Measurements from ENCODE around the gene KLHDC4.

KLHDC4 gene

GRCh38 chr16:87697256-87697655, 68.5 kb downstream of the KLHDC4 start:
- no peak for DNase-seq

DNA sequence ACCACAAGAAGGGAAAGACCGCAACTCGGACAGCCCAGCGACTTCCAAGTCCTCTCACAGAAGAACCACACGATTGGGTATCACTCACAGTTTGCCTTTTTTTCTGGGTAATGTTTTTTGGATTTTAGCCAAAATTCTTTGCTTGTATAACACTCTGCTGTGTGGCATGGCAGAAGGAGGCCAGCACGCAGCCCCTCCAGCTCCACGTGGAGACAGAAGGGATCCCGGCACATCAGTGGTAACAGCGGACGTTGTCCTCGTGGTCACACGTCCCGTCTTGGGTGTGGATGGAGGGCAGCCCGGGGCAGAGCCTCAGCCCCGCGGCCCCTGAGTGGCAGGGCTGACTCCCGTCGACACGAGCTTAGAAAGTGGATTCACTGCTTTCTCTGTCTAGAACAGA, 69.1 kb downstream of the KLHDC4 start:
- DNase-seq: no peak

DNA sequence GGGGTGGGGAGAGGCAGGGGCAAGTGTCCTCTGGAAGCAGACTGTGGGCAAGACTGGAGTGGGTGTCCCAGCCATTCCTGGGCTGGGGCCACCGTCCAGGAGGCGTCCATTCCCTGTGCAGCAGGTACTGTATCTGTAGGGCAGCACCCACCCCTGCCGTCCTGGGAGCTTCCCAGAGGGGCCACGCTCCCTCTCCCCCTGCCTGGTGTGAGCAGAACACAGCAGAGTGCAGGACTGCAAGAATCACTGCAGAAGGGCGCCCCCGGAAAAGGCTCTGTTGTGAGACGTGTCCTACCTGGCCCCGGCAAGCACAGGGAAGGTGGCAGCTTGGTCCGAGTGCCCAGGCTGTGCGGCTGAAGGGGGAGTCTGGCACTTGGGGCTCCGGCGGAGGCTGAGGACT, 70.3 kb downstream of the KLHDC4 start:
- DNase-seq: no peak

DNA sequence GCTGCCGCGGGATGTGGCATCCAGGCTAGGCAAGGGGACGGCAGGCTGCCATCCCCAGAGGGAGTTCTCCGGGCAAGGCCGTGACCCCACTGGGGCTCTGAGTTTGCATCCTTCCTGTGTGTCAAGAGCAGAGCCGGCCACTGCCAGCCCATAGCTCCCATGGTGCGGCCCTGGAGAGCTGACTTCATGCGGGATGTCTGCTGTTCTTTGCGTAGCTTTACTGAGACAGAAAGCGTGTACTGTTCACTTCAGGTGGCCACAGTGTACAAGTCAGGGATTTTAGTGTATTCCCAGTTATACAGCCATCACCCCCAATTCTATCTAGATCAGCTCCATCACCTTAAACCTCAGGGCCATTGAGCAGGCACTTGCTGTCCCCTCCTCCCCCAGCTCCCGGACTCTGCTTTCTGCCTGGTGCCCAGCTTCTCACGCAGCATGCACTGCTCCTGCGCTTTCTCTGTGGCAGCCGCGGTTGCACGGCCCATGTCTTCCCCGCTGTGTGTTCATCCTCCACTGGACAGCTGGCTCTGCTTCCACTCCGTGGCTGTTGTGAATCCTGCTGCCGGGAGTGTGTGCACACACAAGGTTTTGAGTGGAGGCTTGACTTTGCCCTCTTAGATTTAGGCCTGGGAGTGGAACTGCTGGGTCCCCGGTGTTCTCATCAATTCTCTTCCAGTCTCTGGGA, 71.2 kb downstream of the KLHDC4 start:
- no peak for DNase-seq

GRCh38 chr16:87693827-87694226, 72.0 kb downstream of the KLHDC4 start:
- DNase-seq: no peak

GRCh38 chr16:87692756-87693155, 73.0 kb downstream of the KLHDC4 start:
- DNase-seq: no peak

DNA sequence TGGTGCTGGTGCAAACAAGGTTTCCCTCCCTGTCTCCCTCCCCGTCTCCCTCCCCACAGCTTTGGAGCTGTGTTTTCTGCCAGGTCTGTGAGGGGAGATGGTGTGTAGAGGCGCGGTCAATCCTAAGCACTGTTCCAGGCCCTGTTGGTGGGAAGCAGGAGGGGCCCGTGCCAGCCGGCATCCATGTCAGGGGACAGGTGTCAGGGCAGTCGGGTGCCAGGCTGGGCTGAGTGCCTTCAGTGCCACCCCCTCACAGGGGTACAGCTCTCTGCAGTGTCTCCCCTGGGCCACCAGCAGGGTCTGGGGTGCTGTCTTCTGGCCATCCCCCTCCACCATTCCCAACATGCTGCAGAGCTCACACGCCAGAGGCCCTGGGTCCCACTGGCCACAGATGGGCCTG, 73.6 kb downstream of the KLHDC4 start:
- no peak for DNase-seq

DNA sequence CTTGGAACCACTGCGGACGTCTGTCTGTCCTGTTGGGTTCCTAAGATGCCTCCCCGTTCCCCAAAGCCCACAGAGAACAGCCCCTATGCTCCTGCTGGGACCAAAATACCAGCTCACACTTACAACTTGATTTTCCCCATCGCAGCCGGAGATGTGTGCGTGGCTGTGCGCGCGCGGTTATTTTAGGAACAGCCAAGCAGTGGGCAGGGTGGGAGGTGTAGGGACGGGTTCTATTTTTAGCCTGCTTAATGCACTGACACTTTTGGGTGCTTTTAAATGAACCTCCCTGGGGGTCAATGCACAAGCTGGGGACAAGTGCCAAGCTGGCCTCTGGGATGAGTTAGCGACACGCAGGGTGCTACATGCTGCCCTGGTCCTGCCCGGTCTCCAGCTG, 74.1 kb downstream of the KLHDC4 start:
- no peak for DNase-seq

DNA sequence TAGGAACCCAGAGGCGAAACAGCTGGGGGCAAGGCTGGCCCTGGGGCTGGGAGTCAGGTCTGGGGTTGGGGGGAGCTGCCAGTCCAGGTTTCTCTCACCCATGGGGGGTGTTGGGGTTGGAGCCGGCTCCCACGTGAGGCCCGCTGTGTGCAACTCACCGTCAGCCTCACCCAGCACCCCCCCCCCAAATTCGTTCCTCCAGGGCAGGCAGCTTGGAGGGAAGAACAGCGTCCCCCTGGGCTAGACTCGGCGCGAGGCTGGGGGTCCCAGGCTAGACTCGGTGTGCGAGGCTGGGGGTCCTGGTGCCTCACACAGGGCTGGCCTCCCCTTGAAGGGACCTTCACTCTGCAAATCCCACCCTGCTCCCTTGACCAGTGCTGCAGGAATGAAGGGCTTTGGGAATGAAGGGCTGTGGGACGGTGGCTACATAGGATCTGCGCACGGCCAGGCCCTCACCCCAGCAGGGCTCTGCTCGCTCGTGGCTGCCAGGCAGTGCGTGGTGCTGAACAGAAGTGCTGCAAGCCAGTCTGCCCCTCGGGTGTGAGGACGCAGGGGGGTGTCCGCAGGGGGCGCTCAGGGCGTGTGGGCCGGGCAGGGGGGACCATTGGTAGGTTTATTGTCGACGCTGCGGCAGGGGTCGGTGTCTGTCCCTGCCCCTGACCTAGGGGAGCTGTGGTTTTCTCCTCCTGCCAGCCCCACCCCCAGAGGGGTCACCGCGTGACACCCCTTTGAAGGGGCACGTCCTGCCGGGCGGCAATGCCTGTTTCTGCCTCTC, 74.7 kb downstream of the KLHDC4 start:
- no peak for DNase-seq

DNA sequence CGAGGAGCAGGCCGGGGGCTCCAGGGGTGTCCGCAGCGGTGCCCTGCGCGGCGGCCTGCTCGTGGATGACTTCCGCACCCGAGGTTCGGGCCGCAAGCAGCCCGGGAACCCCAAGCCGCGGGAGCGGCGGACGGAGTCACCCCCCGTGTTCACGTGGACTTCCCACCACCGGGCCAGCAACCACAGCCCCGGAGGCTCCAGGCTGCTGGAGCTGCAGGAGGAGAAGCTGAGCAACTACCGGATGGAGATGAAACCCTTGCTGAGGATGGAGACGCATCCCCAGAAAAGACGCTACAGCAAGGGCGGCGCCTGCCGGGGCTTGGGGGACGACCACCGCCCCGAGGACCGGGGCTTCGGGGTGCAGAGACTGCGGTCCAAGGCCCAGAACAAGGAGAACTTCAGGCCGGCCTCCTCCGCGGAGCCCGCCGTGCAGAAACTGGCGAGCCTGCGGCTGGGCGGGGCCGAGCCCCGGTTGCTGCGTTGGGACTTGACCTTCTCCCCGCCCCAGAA, 75.8 kb downstream of the KLHDC4 start:
- DNase-seq: no peak

DNA sequence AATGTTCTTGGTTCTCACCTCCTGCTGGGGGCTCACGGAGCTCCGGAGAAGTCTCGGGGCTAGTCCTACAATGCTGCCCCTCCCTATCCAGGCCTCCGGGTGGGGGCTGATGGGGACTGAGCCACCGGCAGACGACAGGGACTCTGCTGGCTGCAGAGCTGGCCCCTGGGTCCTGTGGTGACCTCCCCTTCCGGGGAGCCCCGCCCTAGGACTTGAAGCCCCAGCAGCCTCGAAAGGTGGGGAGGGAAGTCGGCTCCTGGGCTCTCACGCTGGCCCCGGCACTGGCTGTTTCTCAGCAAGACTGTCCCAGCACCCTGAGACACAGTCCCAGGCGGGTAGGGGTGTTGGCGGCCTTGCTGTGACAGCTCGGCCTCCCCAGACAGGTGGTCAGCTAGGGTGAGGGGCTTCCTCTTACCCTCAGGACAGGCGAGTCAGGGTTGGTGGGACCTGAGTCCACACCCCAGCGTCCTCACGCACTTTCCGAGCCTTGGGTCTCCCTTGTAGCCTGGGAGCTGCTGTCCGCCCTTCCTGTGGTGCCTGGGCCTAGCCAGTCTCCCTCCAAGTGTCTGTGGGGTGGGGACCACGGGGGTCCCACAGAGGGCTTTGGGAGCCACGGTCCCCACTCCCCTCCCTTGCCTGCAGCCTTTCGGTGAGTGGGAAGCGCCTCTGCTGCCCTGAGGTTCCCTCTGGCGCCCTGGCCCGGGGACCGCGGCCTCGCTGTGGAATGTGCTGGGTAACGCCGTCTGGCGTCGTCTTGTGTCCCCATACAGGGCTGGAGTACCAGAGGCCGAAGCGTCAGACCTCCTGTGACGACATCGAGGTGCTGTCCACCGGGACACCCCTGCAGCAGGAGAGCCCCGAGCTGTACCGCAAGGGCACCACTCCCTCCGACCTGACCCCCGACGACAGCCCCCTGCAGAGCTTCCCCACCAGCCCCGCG, 76.6 kb downstream of the KLHDC4 start:
- no peak for DNase-seq

DNA sequence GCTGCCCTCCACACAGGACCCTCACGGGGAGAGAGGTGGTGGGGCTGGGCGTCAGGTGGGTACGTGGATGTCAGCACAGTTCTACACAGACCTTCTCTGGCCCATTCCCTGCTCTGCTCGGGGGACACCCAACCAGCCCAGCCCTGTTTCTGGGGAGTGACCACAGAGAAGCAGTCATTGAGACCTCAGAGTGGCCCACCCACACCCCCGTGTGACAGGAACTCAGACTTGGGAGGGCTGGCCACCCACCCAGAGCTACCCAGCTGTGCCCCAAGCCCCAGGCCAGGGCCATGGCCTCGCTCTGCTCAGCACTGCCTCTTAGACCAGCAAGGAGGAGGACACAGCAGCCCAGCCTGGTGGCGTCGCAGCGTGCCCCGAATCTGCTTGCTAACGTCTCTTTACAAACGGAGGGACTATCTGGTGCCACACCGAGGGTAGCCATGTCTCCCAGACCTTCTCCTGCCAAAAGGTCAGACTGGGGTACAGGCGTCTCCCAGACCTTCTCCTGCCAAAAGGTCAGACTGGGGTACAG, 77.7 kb downstream of the KLHDC4 start:
- DNase-seq: no peak

GRCh38 chr16:87687126-87687910, 78.5 kb downstream of the KLHDC4 start:
- DNase-seq: no peak

DNA sequence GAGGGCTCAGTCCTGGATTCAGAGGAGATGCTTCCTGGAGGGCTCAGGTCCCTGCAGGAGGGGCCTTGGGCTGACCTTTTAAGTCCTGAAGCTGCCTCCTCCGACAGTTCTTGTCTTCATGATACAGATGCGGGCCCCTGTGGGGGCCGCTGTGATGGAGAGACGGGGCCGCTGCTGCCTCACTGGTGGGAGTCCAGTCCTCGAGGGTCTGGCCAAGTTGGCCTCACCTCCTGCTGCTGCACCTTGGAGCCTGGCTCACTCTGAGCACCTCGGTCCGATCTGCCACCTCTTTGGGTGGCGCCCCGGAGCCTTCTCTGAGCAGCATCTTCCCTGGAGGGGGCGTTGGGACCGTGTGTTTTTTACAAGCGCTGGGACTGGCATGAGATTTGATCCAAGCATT, 79.1 kb downstream of the KLHDC4 start:
- no peak for DNase-seq

DNA sequence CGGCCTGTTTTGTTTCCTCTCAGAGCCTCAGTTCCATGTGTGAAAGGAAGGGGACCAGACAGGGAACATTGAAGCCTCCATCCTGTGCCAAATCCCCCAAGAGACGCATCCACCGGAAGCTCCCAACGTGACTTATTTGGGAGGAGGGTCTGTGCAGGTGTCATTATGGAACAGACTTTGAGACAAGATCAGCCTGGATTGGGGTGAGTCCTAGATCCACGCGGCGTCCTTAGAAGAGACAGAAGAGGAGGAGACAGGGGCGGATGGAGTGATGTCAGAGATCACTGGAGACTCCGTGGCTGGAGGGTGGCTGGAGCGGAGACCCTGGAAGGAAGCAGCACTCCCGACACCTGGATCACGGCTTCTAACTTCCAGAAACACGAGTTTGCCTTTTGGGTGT, 80.0 kb downstream of the KLHDC4 start:
- no peak for DNase-seq

DNA sequence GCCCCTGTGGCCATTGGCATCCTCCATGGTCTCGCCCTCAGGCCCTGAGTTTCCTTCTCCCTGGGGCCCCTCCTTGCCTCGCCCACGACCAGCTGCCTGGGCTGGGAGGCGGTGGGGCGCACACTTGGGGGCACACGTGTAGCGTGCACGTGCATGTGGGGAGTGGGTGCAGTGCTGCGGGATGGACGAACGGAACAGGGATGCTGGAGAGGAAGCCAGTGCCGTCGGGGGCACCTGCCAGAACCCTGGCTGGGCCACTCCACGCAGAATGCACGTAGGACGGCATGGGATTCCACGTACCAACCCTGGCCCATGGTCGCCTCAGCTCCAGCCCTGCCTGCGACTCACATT, 80.4 kb downstream of the KLHDC4 start:
- no peak for DNase-seq

GRCh38 chr16:87684711-87685404, 80.9 kb downstream of the KLHDC4 start:
- no peak for DNase-seq

DNA sequence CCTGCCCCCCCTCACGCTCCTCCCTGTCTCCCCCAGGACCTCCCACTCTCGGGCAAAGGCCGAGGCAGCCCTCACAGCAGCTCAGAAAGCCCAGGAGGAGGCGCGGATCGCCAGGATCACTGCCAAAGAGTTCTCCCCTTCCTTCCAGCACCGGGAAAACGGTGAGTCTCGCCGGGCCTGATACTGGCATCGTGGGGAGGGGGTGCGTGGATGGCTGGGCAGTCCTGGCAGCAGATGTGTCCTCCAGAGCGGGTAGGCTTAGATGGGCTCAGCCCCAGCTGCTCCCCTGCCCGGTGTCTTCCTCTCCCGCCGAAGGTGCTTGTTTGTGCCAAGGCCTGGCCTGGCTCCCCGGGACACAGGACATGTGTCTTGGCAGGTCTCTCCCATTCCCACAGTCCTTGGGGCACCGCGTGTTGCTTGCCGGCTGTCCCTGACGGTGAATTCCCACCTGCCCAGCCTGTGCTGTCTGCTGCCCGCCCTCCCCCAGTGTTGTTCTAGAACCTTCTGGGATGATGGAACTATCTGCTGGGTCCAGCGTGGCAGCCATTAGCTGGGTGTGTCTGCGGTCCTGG, 81.6 kb downstream of the KLHDC4 start:
- DNase-seq: no peak

DNA sequence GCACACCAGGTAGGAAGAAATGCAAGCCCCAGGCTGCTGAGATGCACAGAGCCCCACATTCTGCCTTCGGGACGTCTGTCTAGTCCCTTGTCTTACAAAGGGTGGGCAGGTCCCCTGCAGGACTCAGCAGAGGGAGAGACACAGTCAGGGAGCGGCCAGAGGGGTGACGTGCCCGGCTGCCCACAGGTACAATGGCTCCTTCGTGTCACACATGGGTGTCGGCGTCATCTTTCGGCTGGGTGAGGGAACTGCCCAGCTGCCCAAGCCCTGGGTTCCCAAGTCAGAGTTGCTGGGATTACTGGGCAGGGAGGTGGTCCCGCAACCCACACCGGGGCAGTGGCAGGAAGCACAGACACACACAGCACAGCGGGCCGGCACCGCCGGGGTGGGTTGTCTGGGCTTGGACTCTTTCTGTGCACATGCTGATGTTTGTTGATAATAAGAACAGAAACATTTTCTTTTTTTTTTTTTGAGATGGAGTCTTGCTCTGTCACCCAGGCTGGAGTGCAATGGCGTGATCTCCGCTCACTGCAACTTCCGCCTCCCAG, 82.9 kb downstream of the KLHDC4 start:
- no peak for DNase-seq

DNA sequence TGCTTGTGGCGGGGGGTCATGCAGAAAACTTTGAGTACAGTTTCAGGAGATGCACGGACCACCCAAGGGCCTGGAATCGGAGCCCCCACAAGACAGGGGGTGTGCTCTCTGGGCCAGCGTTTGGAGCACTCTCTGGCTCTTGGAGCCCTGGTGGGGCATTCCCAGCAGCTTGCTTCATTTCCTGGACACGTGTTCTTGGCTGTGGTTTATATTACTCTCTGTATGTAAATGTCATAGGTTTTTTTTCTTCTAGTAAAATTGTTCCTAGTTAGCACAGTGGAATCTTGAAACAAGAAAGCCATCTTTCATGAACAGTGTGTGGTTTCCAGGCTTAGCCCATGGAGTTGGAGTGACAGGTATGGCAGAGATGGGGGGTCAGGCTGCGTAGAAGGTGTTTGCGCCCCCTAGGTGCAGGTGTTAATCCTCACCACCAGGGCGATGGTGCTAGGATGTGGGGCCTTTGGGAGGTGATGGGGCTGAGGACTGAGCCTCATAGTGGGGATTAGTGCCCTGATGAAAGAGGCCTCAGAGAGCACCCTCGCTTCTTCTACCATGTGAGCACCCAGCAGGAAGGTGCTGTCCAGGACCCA, 83.7 kb downstream of the KLHDC4 start:
- no peak for DNase-seq
